Measurements from ENCODE around the gene SNX33.

DNA sequence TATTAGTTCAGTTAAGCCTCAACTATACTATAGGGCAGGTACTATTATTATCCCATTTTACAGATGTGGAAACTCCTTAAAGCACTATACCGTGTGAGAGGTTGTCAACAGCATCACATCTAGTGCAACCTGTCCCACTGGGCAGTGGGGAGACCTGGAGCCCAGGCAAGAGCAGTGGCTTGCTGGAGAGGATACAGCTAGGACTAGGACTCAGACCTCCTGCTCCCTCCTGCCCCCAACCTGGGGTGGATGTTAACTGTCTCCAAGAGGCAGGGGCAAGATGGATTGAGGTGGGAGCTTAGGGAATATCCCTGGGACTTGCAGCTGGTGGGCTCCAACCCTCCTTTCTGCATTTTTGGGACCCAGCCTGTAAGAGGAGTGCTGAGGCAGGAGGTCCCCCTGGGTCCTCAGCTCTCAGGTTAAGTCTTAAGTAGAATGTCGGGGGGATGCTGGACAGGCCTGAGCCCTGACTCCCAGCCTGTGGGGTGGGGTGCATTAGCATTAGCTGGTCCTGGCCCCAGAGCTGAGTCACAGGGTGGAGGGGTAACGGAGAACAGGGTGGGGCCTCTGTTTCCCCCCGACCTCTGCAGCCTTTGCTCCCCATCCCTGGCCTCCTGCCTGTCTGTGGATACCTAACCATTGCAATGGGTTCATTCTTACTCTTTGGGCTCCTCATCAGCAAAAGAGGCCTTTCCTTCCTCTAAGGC, 6.6 kb downstream of the SNX33 start:
- TF ChIP-seq CTCF (IDR thresholded peaks at IDR 0.05) = no peak
- TF ChIP-seq POLR2A (IDR thresholded peaks at IDR 0.05) = no peak

Measured in right lobe of liver (tissue), 4 donors.